CD4-positive, alpha-beta memory T cell (primary cell): ENCODE measurements around the gene KCNMB1. TPM values are rescaled to one million over a fixed set of nuclear protein-coding genes. Genes with fewer than 3 reads are reported as not detected.

Experiments used
- CTCF ChIA-PET: fragments of 350-600 bp; sonication (Branson Sonifier 250); formaldehyde crosslinking; loops from one replicate; lab custom pipeline; 2021; ENCODE audit warnings: inconsistent platforms; ENCODE audit not compliant: partially characterized antibody; lab: Charles Lee
- POLR2A ChIA-PET: fragments of 350-600 bp; sonication (Branson Sonifier 250); formaldehyde crosslinking; loops from one replicate; lab custom pipeline; 2021; ENCODE audit not compliant: partially characterized antibody; lab: Charles Lee
- DNase-seq, 5 donors: peaks; one replicate each; pipeline versions ENCODE4 v3.0.0 to v3.0.0-alpha.2; 2020 to 2022; ENCODE audit warnings: mixed read lengths in 1 of 5
- H3K27ac ChIP-seq: one replicate; pipeline ENCODE4 v1.7.0; 2013; ENCODE audit warnings: low read depth, low read length
- H3K27me3 ChIP-seq: 2 replicates; pipeline ENCODE4 v1.7.0; 2013; ENCODE audit warnings: mild to moderate bottlenecking, low read length, moderate library complexity; ENCODE audit not compliant: insufficient read depth
- H3K36me3 ChIP-seq: 2 replicates; pipeline ENCODE4 v1.7.0; 2013; ENCODE audit warnings: mild to moderate bottlenecking, low read length, moderate library complexity; ENCODE audit not compliant: insufficient read depth
- H3K4me1 ChIP-seq: 2 replicates; pipeline ENCODE4 v1.7.0; 2013; ENCODE audit warnings: mild to moderate bottlenecking, low read length, moderate library complexity; ENCODE audit not compliant: insufficient read depth
- H3K4me3 ChIP-seq, 2 donors: one replicate each; pipeline ENCODE4 v1.7.0; 2013; ENCODE audit warnings: low read length in 2 of 2, mild to moderate bottlenecking in 1 of 2
- H3K9me3 ChIP-seq, 2 donors: one replicate each; pipeline ENCODE4 v1.7.0; 2013; ENCODE audit warnings: low read length in 2 of 2, control low read depth in 1 of 2; ENCODE audit not compliant: control insufficient read depth in 1 of 2
- H3K27ac Mint-ChIP-seq, 7 donors: one replicate each; pipeline ENCODE4 v1.8.0; 2020 to 2021; ENCODE audit warnings: mixed read lengths in 7 of 7, mild to moderate bottlenecking in 6 of 7, inconsistent platforms in 3 of 7, moderate library complexity in 3 of 7
- H3K27me3 Mint-ChIP-seq, 2 donors: one replicate each; pipeline ENCODE4 v1.8.0; 2020 to 2021; ENCODE audit warnings: mixed read lengths in 2 of 2
- H3K36me3 Mint-ChIP-seq, 2 donors: one replicate each; pipeline ENCODE4 v1.8.0; 2020 to 2021; ENCODE audit warnings: mixed read lengths in 2 of 2, inconsistent platforms in 1 of 2, mild to moderate bottlenecking in 1 of 2
- H3K4me1 Mint-ChIP-seq, 4 donors: one replicate each; pipeline ENCODE4 v1.8.0; 2020 to 2021; ENCODE audit warnings: mixed read lengths in 4 of 4, mild to moderate bottlenecking in 1 of 4
- H3K4me3 Mint-ChIP-seq, 8 donors: one replicate each; pipeline ENCODE4 v1.8.0; 2020 to 2021; ENCODE audit warnings: mixed read lengths in 8 of 8, mild to moderate bottlenecking in 7 of 8, moderate library complexity in 6 of 8, inconsistent platforms in 3 of 8
- H3K9me3 Mint-ChIP-seq, 8 donors: one replicate each; pipeline ENCODE4 v1.8.0; 2020 to 2021; ENCODE audit warnings: mixed read lengths in 8 of 8, mild to moderate bottlenecking in 5 of 8, inconsistent platforms in 3 of 8, moderate library complexity in 1 of 8
- intact Hi-C: fragments of 100-400 bp; cut with micrococcal nuclease; formaldehyde crosslinking; loops from one replicate; pipeline ENCODE4 v1.15.1; 2023
- polyA plus RNA-seq, 2 donors: library from polyadenylated mRNA; unstranded; fragments of 300-500 nt; fragmentation: Illumina TruSeq; gene quantifications; one replicate each; pipeline ENCODE4 v1.2.3, GENCODE V29; 2021
- total RNA-seq, 2 experiments: library from RNA; stranded (reverse); gene quantifications; one replicate each; pipeline ENCODE4 v1.2.3, GENCODE V29; 2021

Gene KCNMB1
- total and polyA plus RNA-seq, 4 experiments from 2014 or later, result not detected

DNA sequence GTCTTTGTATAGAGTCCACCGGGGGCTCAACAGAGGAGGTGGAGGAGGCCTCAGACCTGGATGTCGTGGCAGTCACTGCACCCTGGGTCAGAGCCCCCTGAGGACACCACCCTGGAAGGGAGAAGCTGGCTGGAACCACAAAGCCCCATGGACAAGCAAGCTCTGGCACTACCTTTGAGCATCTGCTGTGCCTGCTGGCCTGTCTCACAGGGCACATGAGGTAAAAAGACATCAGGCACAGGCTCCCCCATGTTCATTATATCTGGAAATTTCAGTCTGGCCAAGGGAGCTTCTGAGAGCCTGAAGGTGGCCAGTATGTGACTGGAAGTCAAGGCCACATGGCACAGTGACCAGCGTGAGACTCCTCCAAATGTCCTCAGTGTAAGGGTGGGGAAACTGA is 22.9 kb downstream of the KCNMB1 start:
- no peaks in the 10 kb centered on the region for H3K9me3 Mint-ChIP-seq
- ChIA-PET POLR2A (no interaction called here), CTCF (no interaction called here)
- no peak overlapping the region for H3K4me3 ChIP-seq
- no peaks in the 10 kb centered on the region for H3K36me3 Mint-ChIP-seq
- intact Hi-C loops, result no loop called here
- DNase-seq, result no peak
- H3K27ac Mint-ChIP-seq, result no peak overlapping the region
- H3K27me3 Mint-ChIP-seq, result no peaks in the 10 kb centered on the region
- H3K36me3 ChIP-seq, result no peaks in the 10 kb centered on the region
- H3K4me1 ChIP-seq, result no peaks in the 10 kb centered on the region
- H3K4me3 Mint-ChIP-seq, result no peak overlapping the region
- H3K4me1 Mint-ChIP-seq, result peaks cover 0 to 5% (median 0%) of the 10 kb centered on the region in 4 donors
- no peak overlapping the region for H3K27ac ChIP-seq
- H3K27me3 ChIP-seq, result no peaks in the 10 kb centered on the region
- H3K9me3 ChIP-seq, result no peaks in the 10 kb centered on the region

DNA sequence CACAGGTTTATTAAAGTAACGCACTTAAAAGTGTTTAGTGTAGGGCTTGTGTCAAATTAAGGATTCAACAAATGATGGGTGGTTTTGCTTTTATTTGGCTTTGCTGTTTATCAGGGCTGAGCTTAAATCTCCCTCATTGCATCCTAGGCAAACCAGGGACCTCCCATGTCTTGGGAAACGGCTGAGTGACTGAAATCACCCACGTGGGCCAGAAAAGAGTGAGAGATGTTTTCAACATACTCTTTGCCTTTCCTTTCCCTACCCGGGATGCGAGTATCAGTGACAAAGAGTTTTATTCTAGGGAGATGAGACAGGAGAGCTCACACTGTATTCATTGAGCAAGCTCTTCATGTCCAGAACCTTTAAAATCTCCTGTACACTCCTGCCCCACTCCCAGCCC is 23.3 kb downstream of the KCNMB1 start:
- ChIA-PET CTCF (no interaction called here), POLR2A (no interaction called here)
- Histone ChIP-seq H3K36me3 (no peaks in the 10 kb centered on the region), H3K4me1 (no peaks in the 10 kb centered on the region), H3K9me3 (no peaks in the 10 kb centered on the region), H3K4me3 (no peak overlapping the region), H3K27me3 (no peaks in the 10 kb centered on the region), H3K27ac (no peak overlapping the region)
- intact Hi-C loops, result no loop called here
- no peaks in the 10 kb centered on the region for H3K9me3 Mint-ChIP-seq
- H3K27me3 Mint-ChIP-seq, result no peaks in the 10 kb centered on the region
- no peak for DNase-seq
- H3K27ac Mint-ChIP-seq, result no peak overlapping the region
- no peaks in the 10 kb centered on the region for H3K36me3 Mint-ChIP-seq
- peaks cover 0 to 5% (median 0%) of the 10 kb centered on the region in 4 donors for H3K4me1 Mint-ChIP-seq
- no peak overlapping the region for H3K4me3 Mint-ChIP-seq

DNA sequence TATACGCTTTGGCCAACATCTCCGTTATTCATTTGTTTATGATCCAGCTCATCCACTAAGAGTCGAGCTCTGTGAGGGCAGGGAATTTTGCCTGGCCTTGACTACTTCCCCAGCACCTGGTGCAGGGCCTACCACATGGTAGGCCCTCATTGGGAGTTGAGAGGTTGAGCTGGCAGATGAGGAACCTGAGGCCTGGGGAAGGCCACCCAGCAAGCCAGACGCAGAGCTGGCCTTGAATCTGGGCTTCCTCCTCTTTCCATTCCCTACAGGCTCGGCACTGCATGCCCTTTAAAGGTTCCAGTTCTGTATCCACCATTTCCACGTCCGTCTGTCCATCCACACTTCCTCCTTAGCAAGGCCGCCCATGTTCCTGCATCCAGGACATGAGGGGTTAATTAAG is 24.2 kb downstream of the KCNMB1 start:
- H3K36me3 Mint-ChIP-seq, result no peaks in the 10 kb centered on the region
- ChIA-PET CTCF (no interaction called here), POLR2A (no interaction called here)
- Histone ChIP-seq H3K36me3 (no peaks in the 10 kb centered on the region), H3K9me3 (no peaks in the 10 kb centered on the region), H3K27ac (no peak overlapping the region), H3K4me3 (no peak overlapping the region), H3K27me3 (no peaks in the 10 kb centered on the region), H3K4me1 (no peaks in the 10 kb centered on the region)
- no peak for DNase-seq
- H3K4me3 Mint-ChIP-seq, result no peak overlapping the region
- no peak overlapping the region for H3K27ac Mint-ChIP-seq
- intact Hi-C loops, result no loop called here
- peaks cover 0 to 5% (median 0%) of the 10 kb centered on the region in 4 donors for H3K4me1 Mint-ChIP-seq
- no peaks in the 10 kb centered on the region for H3K27me3 Mint-ChIP-seq
- no peaks in the 10 kb centered on the region for H3K9me3 Mint-ChIP-seq

DNA sequence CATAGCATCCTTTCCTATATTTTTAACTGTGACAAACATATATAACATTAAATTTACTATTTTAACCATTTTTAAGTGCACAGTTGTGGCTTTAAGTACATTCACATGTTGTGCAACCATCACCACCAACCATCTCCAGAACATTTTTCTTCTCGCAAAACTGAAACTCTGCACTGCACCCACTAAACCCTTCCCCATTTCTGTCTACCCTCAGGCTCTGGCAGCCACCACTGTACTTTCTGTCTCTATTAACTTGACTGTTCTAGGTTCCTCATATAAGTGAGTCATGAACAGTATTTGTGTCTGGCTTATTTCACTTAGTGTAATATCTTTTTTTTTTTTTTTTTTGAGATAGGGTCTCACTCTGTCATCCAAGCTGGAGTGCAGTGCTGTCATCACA is 25.5 kb downstream of the KCNMB1 start:
- no peak for DNase-seq
- no peaks in the 10 kb centered on the region for H3K36me3 ChIP-seq
- no peak overlapping the region for H3K27ac ChIP-seq
- H3K4me1 ChIP-seq, result no peaks in the 10 kb centered on the region
- H3K9me3 ChIP-seq, result no peaks in the 10 kb centered on the region
- Mint-ChIP-seq H3K4me1 (peaks cover 0 to 5% (median 0%) of the 10 kb centered on the region in 4 donors), H3K27ac (no peak overlapping the region), H3K36me3 (no peaks in the 10 kb centered on the region), H3K4me3 (no peak overlapping the region), H3K9me3 (no peaks in the 10 kb centered on the region), H3K27me3 (no peaks in the 10 kb centered on the region)
- intact Hi-C loops, result no loop called here
- ChIA-PET CTCF (no interaction called here), POLR2A (no interaction called here)
- H3K27me3 ChIP-seq, result no peaks in the 10 kb centered on the region
- H3K4me3 ChIP-seq, result no peak overlapping the region

DNA sequence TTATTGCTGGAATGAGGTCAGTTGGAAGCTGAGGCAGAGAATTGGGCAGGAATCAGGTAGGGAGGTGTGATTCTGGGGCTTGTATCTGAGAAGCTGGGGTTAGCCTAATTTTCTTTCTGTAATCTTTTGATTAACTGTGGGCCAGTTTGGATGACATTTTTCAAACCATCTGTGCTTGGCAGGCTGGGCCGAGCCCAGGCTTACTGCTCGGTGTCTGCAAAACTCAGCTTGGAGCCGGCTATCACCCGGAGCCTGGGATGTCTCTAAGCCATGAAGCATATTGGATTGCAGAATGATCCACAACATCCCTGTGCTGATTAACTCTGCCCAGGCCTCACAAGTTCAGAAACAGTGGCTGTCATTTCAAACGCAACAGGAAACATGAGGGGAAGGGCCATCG is 26.5 kb downstream of the KCNMB1 start:
- ChIA-PET CTCF (no interaction called here), POLR2A (no interaction called here)
- peaks cover 0 to 5% (median 0%) of the 10 kb centered on the region in 4 donors for H3K4me1 Mint-ChIP-seq
- no peak overlapping the region for H3K27ac ChIP-seq
- H3K27me3 Mint-ChIP-seq, result no peaks in the 10 kb centered on the region
- H3K9me3 ChIP-seq, result no peaks in the 10 kb centered on the region
- no peaks in the 10 kb centered on the region for H3K36me3 ChIP-seq
- DNase-seq, result no peak
- no peaks in the 10 kb centered on the region for H3K4me1 ChIP-seq
- H3K27me3 ChIP-seq, result no peaks in the 10 kb centered on the region
- H3K4me3 ChIP-seq, result no peak overlapping the region
- intact Hi-C loops, result no loop called here
- H3K4me3 Mint-ChIP-seq, result no peak overlapping the region
- no peaks in the 10 kb centered on the region for H3K36me3 Mint-ChIP-seq
- H3K9me3 Mint-ChIP-seq, result no peaks in the 10 kb centered on the region
- no peak overlapping the region for H3K27ac Mint-ChIP-seq

DNA sequence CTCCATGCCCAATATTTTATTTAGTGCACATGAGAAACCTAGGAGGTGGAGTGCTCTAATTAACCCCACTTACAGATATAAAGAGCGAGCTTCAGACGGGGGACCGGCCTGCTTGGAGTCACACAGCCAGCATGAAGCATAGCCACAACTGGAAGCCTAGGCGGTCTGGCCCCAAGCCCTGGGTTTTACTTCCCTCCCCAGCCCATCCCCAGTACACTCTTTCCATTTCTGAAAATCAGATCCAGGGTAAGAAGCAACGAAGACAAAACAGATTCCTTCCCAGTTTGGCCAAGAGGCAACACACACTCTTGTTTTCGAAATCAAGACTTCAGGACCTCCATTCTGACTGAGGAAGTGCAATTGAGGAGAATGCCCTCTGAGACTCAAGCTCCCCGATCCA is 27.1 kb downstream of the KCNMB1 start:
- intact Hi-C loops, result no loop called here
- Mint-ChIP-seq H3K4me1 (peaks cover 0 to 5% (median 0%) of the 10 kb centered on the region in 4 donors), H3K27ac (no peak overlapping the region), H3K4me3 (no peak overlapping the region), H3K27me3 (no peaks in the 10 kb centered on the region), H3K36me3 (no peaks in the 10 kb centered on the region), H3K9me3 (no peaks in the 10 kb centered on the region)
- POLR2A ChIA-PET, result no interaction called here
- Histone ChIP-seq H3K9me3 (no peaks in the 10 kb centered on the region), H3K36me3 (no peaks in the 10 kb centered on the region), H3K4me3 (no peak overlapping the region), H3K27me3 (no peaks in the 10 kb centered on the region), H3K27ac (no peak overlapping the region), H3K4me1 (no peaks in the 10 kb centered on the region)
- CTCF ChIA-PET, result interaction anchor here (1.4 kb wide), 1 partner anchor 22 kb away, joined by 4 read pairs; no protein-coding TSS in a partner anchor
- no peak for DNase-seq

DNA sequence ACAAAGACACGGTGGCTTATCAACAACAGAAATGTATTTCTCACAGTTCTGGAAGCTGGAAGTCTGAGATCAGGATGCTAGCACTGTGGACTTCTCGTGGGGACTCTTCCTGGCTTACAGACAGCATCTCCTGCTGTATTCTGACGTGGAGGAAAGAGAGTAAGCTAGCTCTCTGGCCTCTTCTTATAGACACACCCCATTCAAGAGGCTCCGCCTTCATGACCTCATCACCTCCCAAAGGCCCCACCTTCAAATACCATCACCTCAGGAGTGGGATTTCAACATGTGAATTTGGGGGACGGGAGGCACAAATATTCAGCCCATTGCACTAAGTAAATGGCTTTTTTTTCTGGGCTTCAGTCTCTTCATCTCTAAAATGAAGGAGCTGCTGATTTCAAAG is 27.6 kb downstream of the KCNMB1 start:
- DNase-seq, result no peak
- intact Hi-C loops, result no loop called here
- Histone ChIP-seq H3K27me3 (no peaks in the 10 kb centered on the region), H3K9me3 (no peaks in the 10 kb centered on the region), H3K4me3 (no peak overlapping the region), H3K36me3 (no peaks in the 10 kb centered on the region), H3K27ac (no peak overlapping the region), H3K4me1 (no peaks in the 10 kb centered on the region)
- no peak overlapping the region for H3K4me3 Mint-ChIP-seq
- ChIA-PET CTCF (interaction anchor here (1.4 kb wide), 1 partner anchor 21 kb away, joined by 4 read pairs; no protein-coding TSS in a partner anchor), POLR2A (no interaction called here)
- H3K27me3 Mint-ChIP-seq, result no peaks in the 10 kb centered on the region
- H3K4me1 Mint-ChIP-seq, result peaks cover 0 to 5% (median 0%) of the 10 kb centered on the region in 4 donors
- H3K27ac Mint-ChIP-seq, result no peak overlapping the region
- no peaks in the 10 kb centered on the region for H3K9me3 Mint-ChIP-seq
- no peaks in the 10 kb centered on the region for H3K36me3 Mint-ChIP-seq

DNA sequence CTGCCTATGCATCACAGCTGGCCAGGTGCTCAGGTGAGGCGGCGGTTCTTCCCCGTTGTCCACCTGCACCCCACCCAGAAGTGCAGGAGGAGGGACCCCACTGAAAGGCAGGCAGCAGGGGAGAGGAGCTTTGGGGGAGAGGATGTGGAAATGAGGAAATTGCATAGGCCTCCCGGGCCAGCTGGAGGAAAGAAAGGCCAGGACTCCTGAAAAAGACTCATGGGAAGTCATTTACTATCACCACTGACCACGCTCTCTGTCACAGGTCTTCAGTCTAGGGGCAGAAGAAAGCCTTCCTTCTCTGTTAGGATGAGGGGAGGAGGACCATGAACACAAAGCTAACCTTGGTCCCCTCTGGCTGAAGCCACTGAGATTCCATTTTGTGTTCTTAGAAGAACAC is 28.1 kb downstream of the KCNMB1 start:
- H3K27me3 Mint-ChIP-seq, result no peaks in the 10 kb centered on the region
- intact Hi-C loops, result no loop called here
- no peak overlapping the region for H3K4me3 ChIP-seq
- H3K4me3 Mint-ChIP-seq, result peak overlapping the region in 1 of 8 donors; percentile 21
- CTCF ChIA-PET, result interaction anchor here (1.4 kb wide), 1 partner anchor 21 kb away, joined by 4 read pairs; no protein-coding TSS in a partner anchor
- H3K27ac Mint-ChIP-seq, result no peak overlapping the region
- no peak overlapping the region for H3K27ac ChIP-seq
- no peaks in the 10 kb centered on the region for H3K36me3 ChIP-seq
- POLR2A ChIA-PET, result no interaction called here
- DNase-seq, result no peak
- H3K4me1 Mint-ChIP-seq, result peaks cover 0 to 5% (median 0%) of the 10 kb centered on the region in 4 donors
- no peaks in the 10 kb centered on the region for H3K27me3 ChIP-seq
- no peaks in the 10 kb centered on the region for H3K9me3 ChIP-seq
- no peaks in the 10 kb centered on the region for H3K4me1 ChIP-seq
- H3K36me3 Mint-ChIP-seq, result no peaks in the 10 kb centered on the region
- no peaks in the 10 kb centered on the region for H3K9me3 Mint-ChIP-seq
